Right forelimb (tissue), 1 donor: Measurements from ENCODE around the gene CHCHD4.
"Not testable (repeated sequence)": the region's sequence is repeated elsewhere in the genome, so short reads cannot be mapped to it uniquely, and the experiment has no call there.

ENCODE experiments used
- DNase-seq: peaks from one replicate; pipeline ENCODE4 v3.0.0-alpha.2; 2018

CHCHD4 gene

DNA sequence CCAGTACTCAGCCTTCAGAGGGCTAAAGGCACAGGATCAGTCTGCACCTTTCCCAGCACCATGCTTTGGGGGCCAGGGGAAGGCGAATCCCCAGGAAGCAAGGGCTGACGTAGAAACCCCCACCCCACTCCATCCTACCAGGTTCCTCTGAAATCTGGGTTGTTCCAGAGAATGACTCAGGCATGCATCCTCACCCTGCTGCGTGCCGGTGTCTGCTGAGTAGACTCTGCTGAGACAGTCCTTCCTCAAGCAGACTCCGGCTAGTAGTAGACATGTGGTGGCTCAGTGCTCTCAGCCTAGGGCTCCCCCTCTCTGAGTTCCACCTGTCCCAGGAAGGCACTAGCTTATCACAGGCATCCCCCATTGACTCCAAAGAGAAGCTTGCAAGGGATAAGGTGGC lies 9.2 kb upstream of the CHCHD4 start:
- DNase-seq: no peak

DNA sequence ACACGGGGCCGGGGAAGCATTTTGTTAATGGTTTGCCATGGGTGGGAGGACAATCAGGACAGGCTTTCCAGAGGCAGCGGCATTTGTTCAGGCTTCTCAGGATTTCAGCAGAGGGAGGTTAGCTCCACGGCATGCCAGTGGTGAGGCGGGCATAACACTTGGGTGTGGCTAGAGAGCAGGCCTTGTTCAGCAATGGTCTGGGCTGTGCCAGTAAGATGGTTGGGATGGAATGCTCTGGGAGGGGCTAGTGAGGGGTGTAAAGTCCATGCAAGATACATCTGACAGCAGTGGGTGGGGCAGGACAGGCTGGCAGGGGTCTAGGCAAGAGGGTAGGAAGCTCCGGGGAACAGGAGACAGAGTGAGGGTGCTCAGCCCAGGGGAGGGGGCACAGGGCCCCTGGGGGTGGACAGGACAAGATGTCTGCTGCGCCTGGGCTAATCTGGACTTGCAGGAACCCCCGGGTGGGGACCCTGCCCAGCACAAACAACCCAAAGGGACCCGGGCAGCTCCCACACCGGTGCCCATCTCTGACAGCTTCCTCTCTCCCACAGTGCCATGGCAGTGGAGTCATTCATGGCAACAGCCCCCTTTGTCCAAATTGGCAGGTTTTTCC lies 8.6 kb upstream of the CHCHD4 start:
- no peak for DNase-seq

DNA sequence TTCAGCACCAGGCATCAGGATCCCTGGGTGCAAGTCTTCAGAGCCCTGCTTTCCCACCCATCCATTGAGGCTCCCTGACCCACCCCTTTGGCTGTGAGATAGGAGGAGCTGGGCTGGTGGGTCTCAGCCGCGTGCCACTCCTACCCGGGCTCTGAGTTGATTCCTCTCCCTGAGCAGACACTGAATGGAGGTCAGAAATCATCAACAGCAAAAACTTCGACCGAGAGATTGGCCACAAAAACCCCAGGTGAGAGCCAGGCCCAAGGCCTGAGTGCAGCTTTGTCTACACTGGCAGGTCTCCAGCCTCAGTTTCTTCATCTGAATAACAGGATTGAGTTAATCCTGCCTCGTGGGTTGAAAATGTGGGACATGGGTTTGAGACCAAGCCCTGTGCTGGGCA lies 8.0 kb upstream of the CHCHD4 start:
- no peak for DNase-seq

DNA sequence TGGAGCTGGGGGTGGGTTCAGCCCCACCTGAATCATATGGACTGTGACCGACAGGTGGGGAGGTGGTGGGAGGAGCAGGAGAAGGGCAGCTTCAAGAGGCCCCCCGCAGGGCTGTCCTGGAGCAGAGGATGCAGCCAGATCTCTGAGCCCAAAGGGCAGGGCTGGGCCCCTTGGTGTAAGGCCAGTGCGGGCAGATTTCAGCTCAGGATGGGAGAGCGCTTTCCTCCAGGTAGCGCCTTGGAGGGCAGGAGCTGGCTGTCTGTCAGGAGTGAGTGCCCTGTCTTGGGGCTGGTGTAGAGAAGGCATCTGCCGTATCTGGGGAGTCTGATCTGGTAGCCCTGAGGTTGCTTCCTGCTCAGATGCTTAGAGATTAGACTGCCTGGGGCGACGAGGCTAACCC lies 7.5 kb upstream of the CHCHD4 start:
- no peak for DNase-seq

DNA sequence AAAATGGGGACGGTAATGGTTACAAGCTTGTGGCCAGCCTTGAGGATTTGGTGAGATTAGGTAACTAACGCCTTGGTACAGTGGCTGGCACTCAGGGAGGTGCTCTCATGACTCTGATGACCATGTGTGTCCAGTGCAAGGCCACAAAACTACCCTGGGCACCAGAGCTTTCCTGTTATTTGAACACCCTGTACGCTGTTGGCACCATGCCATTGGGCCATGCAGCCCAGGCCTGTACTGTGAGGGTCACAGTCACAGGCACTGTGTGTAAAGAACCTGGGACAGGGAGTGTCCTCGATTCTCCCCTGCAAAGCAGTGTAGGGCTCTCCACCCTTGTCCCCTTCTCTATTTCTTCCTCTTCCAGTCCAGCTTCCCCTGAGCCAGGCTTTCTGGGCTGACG lies 6.5 kb upstream of the CHCHD4 start:
- peak; percentile 34 for DNase-seq

DNA sequence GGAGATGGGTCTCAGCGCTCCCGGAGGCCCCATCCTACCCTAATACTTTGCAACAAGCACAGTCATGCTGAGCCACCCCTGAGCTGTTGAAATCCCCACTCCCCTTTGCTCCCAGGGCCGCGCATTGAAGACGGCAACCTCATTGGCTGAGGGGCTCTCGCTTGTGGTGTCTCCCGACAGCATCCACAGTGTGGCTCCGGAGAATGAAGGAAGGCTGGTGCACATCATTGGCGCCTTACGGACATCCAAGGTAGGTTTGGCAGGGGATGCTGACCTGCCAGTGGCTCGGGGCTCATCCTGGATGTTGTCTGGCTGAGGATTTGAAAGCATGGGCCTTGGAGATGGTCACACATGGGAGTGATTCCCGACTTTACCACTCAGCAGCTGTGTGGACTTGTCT lies 6.0 kb upstream of the CHCHD4 start:
- DNase-seq: no peak

DNA sequence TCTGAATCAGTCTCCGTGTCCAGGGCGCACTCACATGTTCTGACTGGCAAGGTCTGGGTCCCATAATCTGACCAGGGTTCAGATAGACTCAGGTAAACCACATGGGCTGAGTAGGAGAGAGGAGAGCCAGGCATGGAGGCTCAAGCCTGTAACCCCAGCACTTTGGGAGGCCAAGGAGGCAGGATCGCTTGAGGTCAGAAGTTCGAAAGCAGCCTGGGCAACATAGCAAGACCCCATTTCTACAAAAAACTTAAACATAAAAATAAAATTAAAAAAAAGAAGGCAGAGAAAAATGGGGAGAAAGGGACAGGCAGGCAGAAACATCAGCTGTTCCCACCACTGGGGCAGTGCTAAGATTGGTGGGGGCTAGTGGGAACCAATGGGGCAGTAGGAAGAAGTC lies 5.6 kb upstream of the CHCHD4 start:
- no peak for DNase-seq

DNA sequence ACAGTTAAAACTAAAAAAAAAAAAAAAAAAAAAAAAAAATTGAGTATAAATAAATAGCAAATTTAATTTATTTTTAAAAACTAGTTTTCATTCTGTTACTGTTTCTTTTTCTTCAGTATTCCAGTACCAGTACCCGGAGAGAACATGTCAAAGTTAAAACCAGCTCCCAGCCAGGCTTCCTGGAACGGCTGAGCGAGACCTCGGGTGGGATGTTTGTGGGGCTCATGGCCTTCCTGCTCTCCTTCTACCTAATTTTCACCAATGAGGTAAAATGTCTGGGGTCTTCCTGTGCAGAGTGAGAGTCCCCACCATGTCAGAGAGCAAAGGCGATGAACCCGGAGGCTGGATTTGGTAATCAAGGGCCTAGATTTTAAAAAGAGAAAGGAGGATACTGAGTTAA lies 4.6 kb upstream of the CHCHD4 start:
- DNase-seq: no peak

DNA sequence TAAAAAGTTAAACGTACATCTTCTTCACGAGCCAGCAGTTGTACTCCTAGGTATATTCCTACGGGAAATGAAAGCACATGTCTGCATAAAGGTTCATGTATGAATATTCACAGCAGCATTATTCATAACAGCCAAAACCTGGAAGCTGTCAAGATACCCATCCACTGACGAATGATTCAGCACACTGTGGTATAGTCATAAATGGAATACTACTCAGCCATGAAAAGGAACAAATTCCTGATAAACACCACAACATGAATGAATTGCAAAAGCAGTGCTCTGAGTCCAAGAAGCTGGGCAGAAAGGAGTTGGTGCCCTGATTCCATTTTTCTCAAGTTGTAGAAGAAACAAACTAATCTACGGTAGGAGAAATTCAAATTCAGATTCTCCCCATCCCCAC lies 4.1 kb upstream of the CHCHD4 start:
- no peak for DNase-seq

DNA sequence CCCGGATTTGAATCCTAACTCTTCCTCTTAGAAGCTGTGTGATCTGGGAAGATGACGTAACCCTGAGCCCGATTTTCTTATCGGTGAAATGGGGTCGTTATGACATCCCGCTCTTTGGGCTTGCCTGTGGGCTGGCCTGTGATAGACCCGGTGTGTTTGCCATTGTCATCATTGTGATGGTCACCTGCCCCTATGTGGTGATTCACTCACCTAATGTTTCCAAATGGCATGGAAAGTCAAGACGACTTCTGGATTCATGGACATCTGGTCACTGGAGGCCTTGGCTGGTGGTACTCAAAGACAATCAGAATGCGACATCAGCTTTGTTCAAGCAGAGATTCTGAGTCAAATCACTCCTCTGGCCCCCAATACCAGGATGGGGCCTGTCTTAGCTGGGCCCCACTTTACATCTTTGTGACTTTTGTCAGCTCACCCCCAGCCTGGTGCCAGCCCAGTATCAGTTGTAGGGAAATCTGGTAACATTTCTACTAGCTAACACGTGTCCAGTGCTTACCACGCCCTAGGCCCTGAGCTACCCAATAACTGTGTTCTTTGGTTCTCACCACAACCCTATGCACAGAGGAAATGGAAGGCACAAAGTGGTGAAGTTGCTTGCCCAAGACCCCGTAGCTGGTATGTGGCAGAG lies 3.0 kb upstream of the CHCHD4 start:
- peak; percentile 23 for DNase-seq

DNA sequence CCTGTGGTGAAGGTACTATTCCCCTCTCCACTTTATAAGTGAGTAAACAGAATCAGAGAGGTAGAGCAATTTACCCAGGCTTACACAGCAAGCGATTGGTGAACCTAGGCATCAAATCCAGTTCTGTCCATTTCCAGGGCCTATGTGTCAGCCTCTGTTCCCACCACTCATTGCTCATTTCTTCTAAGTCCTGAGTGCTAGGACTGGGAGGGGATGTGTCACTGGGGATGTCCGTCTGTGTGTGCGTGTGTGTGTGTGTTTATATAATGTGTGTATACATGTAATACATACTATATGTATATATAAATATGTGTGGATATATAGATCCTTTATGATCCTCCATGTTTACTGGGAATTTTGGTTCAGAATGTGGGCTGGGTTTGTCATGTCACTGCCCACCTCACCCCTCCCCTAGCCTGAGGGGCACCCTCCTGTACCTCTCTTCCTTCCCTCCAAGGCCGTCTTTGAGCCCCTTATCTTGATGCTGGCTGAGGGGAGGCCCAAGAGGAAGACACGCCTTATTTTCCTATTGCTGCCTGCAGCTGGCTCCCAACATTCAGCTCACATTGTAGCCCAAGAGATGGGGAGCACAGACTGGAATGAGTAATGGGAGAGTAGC lies 2.3 kb upstream of the CHCHD4 start:
- DNase-seq: no peak

DNA sequence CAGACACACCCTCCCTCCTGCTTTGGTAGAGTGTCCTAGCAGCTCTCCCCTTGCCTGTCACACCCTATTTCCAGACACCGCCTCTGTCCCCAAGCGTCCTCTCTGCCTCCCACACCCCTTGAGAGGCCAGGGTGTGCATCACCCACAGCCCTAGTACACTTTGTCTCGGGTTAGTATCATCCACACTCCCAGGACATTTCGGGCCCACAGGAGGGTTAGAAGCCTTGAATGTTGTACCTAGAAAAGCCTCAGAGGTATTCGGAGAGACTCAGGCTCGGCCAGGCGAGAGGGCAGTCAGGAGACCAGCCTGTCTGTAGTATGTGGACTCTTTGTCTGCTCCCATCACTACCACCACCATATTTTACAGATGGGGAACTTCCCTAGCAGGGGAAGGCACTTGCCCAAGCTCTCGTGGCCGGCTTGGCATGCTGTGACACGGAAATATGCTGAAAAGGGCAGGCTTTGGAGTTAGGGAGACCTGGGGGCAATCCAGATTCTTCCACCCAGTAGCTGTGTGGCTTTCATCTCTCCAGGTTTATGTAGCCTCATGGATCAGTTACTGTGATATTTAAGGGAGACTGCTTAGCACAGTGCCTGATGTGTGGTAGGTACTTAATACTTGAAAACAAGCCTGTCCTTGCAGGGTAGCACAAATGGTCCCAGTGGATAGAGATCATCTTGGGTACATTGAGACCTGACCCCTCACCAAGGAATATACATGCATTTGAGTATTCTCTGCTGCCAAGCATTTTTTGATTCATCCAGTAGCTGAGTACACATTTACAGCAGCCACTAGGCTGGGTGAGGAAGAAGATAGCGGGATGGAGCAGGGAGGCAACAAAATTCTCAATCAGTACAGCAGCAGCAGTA lies 1.6 kb upstream of the CHCHD4 start:
- DNase-seq: peak; percentile 28

DNA sequence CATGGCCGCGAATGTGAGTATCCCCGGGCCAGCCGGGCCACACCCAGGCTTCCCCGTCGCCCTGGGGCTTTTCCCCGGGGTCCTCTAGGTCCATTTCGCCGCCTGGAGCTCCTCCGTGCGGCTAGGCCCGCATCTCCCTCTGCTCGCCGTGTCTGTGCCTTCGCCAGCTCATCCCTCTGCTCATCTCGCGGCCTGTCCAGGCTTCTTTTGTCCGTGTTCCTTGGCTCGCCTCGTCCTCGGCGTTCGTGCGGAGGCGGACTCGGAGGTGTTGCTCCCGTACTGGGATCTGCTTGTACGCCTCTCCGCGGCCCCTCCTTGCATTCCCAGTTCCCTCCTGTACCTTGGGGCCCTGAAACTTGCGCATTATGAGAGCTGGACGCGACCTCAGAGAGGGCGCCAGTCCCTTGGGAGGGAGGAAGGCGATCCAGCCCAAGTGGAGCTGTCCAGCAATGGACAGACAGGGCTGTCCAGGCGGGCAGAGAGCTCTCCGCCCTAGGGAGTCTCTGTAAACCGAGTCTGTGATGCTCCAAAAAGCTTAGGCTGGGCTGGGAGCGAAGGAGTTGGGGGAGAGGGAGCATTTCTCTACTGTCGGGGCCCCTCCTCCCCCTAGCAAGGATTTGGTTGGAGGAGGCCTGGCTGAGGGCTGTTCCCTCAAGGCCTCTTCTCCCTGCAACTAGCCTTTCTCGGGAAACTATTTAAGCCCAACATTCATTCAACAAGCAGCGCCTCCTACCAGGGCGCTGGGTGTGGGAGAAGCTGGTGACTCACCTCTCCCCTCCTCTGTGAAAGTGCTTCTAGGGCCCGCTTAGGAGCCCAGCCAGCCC lies 735 bp upstream of the CHCHD4 start:
- DNase-seq: no peak

DNA sequence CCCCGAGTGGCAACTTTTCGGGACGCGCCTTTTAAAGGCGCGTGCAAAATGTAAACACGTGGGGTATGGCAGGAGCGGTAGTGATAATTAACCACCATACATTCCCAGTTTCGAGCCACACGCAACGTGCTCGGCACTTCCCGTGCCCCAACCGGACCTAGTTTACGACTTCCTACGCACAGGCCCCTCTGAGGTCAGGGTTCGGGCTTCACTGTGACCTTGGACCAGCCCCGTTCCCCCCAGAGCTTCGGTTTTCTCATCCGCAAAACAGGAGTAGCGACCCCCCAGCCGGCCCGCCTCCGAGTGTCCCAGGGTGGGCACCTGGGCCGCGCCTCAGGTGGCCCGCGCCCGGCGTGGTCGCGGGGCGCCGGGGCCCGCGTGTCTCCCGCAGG lies 451 bp downstream of the CHCHD4 start:
- no peak for DNase-seq

DNA sequence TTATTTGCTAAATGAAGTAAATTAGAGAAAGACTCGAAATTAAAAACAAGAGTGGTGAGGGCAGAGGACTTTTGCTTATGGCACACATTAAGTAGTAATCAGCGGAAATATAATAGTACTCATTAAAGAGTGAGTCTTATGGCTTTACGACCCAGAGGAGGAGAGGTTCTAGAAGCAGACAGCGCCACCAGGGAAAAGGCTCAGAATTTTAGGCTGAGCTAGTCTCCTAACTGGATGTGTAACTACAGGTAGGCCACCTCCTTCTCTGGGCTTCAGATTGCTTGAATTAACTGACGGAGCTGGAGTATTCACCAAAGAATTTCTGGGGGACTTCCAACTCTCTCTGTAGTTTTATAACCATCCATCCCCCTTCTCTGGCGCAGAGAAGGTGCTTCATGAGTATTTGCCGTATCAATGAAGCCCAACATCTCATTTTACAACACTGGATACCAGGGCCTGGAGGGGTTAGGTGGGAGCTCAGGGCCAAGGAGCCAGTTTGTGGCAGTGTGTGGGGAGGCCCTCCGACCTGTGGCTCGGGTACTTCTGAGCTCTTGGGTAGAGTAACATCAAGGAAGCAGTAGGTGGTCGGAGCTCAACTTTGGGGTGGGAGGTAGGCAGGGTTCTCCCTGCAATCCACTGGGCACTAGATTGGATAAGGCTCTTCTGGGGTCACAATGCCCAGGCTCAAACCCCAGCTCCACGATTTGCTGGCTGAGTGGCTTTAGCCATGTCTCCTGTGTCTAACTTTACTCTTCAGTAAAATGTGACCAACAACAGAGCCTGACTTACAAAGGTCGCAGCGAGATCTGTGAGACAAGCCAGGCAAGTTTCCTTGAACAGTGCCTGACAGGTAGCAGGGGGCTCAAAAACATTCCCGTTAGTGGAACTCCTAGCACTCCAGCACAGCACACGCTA lies 1.1 kb downstream of the CHCHD4 start:
- DNase-seq: peak; percentile 30

DNA sequence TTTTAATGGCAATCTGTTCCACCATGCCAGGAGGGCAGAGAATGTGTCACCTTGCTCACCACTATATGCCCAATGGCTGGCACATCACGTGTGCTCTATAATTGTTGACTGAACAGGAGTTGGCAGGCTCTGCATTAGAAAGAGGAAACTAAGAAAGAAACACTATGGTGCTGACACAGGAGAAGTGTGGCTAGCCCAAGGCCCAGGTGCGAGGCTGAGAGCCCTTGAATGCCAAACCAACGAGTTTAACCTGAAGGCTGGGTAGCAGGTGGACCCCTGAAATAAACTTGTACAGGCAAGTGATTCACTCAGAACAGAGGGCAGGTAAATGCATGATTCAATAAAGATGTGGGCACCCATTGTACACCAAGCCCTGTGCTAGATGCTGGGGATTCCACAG lies 2.4 kb downstream of the CHCHD4 start:
- DNase-seq: no peak

DNA sequence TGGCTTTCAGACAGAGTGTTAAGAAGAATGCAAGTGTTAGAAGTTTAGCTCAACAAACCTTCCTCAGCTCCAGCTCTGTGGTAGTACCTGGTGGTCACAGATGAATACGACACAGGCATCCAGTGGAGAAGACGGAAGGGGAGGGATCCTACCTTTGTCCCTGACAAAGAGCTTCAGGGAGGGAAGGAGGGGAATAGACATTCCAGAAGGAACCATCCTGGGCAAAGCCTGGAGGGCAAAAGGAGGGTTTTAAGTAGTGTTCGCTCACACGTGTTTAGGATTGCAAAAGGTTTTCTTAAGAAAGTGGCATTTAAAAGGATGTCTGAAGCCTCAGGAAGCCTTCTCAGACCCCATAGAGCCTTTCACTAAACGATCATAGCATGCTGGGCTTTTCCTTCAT lies 2.8 kb downstream of the CHCHD4 start:
- no peak for DNase-seq

DNA sequence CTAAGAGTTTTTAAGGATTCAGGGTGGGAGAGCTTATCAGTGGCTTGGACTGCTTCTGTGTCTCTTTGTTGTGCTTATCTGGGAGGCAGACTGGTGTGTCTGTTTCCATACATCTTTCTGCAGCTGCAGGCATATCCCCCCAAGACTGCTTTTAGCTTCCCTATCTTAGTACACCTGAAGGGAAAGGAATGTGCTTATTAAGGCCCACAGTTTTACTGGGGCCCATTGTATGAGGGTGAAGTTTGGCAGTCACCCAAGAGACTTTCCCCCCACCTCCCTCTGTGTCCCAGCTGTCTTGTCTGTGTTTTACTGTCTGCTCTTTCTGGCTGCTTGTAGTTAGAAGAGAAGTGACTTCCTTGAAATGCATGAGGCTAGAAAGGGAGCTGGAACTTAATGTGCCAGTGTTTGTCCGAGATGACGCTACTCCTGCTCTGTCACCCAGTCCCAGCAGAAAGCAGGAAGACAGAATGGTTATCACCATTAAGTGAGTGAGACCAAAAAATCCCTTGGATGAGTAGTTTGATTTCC lies 3.7 kb downstream of the CHCHD4 start:
- DNase-seq: not testable (repeated sequence)

DNA sequence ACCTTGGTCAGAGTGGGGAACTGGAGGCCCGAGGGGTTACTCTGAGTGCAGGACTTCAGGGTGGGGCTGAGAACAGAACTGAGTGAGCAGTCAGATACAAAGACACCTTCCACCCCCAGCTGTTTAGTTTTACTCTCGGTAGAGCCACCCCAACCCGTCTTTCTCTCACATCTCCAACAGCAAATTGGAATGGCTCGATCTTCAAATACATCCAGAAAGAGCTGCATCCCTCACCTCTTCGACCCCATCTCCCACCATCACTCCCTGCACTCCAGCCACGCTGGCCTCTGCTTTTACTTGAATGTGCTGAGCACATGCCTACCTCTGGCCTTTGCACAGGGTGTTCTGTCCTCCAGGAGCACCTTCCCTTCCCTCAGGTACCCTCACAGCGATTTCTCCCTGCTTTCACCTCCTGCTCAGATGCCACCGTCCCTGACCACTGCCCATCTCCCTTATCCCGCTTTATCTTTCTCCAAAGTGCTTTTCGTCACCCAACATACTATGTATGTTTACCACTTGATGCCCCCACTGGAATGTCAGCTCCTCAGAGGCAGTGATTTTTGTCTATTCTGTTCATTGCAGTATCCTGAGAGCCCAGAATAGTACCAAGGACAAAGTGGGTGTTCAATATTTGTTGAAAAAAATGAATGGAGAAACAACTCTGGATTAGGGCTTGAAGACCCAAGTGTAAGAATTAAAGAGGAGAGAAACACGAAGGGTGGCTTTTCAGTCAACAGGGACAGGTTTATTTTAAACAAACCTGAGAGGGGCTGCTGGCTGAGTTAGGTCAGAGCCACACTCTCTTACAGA lies 4.4 kb downstream of the CHCHD4 start:
- no peak for DNase-seq

DNA sequence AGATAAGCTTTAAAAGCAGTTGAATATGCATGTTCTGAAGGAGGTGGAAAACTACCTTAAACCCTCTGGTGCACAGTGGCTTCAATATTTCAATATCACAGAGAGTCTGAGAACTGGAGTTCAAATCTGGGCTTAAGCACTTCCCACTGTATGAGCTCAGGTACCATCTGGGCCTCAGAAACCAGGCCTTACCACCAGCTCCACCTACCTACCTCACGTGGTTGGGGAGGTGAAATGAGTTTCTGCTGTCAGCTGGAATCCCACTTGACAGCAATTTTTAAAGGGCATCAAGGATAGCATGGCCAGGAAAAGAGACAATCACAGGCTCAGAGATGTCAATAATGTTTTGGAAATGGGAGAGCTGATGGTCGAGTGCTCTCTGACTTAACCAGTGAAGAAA lies 5.0 kb downstream of the CHCHD4 start:
- DNase-seq: no peak
